Thyroid gland (tissue), 4 donors: ENCODE measurements around the gene NACA2. TPM values are rescaled to one million over a fixed set of nuclear protein-coding genes. Genes with fewer than 3 reads are reported as not detected.
"Not testable (repeated sequence)": the region's sequence is repeated elsewhere in the genome, so short reads cannot be mapped to it uniquely, and the experiment has no call there.

ENCODE experiments used
- DNase-seq, 2 donors: peaks; one replicate each; pipeline ENCODE4 v3.0.0-alpha.2; 2019
- H3K27ac ChIP-seq, 3 donors: fragments of 200-600 bp; sonication (generic); 1 replicate in 2 of 3; 2 replicates in 1 of 3; pipeline ENCODE4 v1.5.1; 2016 to 2019; ENCODE audit warnings: mild to moderate bottlenecking in 1 of 3, moderate library complexity in 1 of 3
- H3K27me3 ChIP-seq: fragments of 200-600 bp; sonication (generic); one replicate; pipeline ENCODE4 v1.5.1; 2019
- H3K36me3 ChIP-seq, 2 donors: fragments of 200-600 bp; sonication (generic); one replicate each; pipeline ENCODE4 v1.5.1; 2016 to 2019
- H3K4me1 ChIP-seq, 2 donors: fragments of 200-600 bp; sonication (generic); one replicate each; pipeline ENCODE4 v1.5.1; 2017 to 2019
- H3K4me3 ChIP-seq, 3 donors: fragments of 200-600 bp; sonication (generic); replicated peaks in 1 of 3; 1 replicate in 2 of 3; 2 replicates in 1 of 3; pipeline ENCODE4 v1.5.1; 2016; ENCODE audit warnings: mild to moderate bottlenecking in 1 of 3
- H3K9me3 ChIP-seq: fragments of 200-600 bp; sonication (generic); one replicate; pipeline ENCODE4 v1.5.1; 2017
- CTCF ChIP-seq, 6 experiments: fragments of 200-600 bp in 3 of 6; fragments of 450-650 bp in 3 of 6; sonication (generic) in 3 of 6; IDR thresholded peaks; one replicate each; pipeline ENCODE4 v1.5.1; 2016 to 2019; ENCODE audit warnings: antibody characterized with exemption in 6 of 6, mild to moderate bottlenecking in 2 of 6, inconsistent platforms in 1 of 6, moderate library complexity in 1 of 6
- POLR2A ChIP-seq, 2 donors: fragments of 450-650 bp; IDR thresholded peaks; one replicate each; pipeline ENCODE4 v1.6.1; 2017; ENCODE audit warnings: antibody characterized with exemption in 2 of 2, mild to moderate bottlenecking in 2 of 2, moderate library complexity in 1 of 2
- WGBS, 2 donors: methylation state at CpG; one replicate each; pipeline ENCODE4 v1.1.5; 2017; 5-methylcytosine and 5-hydroxymethylcytosine counted together
- intact Hi-C: fragments of 100-400 bp; cut with DNase I; formaldehyde crosslinking; loops from one replicate; pipeline ENCODE4 v1.15.1; 2023
- total RNA-seq, 4 donors: library from RNA; depleted of rRNA; stranded (reverse); fragments of >200 nt; gene quantifications; one replicate each; pipeline ENCODE4 v1.2.3, GENCODE V29; 2016

Gene NACA2
- total RNA-seq, 4 donors from 2014 or later = not detected

- H3K4me3 ChIP-seq = no peak overlapping the region
- H3K27me3 ChIP-seq = no peaks in the 10 kb centered on the region
- 93 to 96% methylated on average over 5 of the region's 5 CpGs for whole genome bisulfite sequencing, 2 donors
- H3K4me1 ChIP-seq = no peaks in the 10 kb centered on the region
- H3K27ac ChIP-seq = no peak overlapping the region
- no peak for DNase-seq
- intact Hi-C loops = no loop called here
- H3K36me3 ChIP-seq = no peaks in the 10 kb centered on the region
- TF ChIP-seq POLR2A (IDR thresholded peaks at IDR 0.05) (no peak), CTCF (IDR thresholded peaks at IDR 0.05) (no peak)
- no peaks in the 10 kb centered on the region for H3K9me3 ChIP-seq
These were observed 1.0 kb downstream of the NACA2 start for GRCh38 chr17:61589990-61590389.

- Histone ChIP-seq H3K27me3 (no peaks in the 10 kb centered on the region), H3K4me1 (no peaks in the 10 kb centered on the region), H3K27ac (no peak overlapping the region), H3K9me3 (no peaks in the 10 kb centered on the region), H3K36me3 (no peaks in the 10 kb centered on the region), H3K4me3 (no peak overlapping the region)
- WGBS, 2 donors = 89 to 92% methylated on average over 4 of the region's 4 CpGs
- DNase-seq = no peak
- TF ChIP-seq POLR2A (IDR thresholded peaks at IDR 0.05) = no peak
- no peak for TF ChIP-seq CTCF (IDR thresholded peaks at IDR 0.05)
- intact Hi-C loops = no loop called here
These were observed 3.0 kb downstream of the NACA2 start for GRCh38 chr17:61587807-61588660.

GRCh38 chr17:61587242-61587641 lies 3.8 kb downstream of the NACA2 start:
- Histone ChIP-seq H3K27me3 (no peaks in the 10 kb centered on the region), H3K4me1 (no peaks in the 10 kb centered on the region), H3K36me3 (no peaks in the 10 kb centered on the region), H3K9me3 (no peaks in the 10 kb centered on the region), H3K4me3 (no peak overlapping the region), H3K27ac (no peak overlapping the region)
- WGBS, 2 donors = 91 to 100% methylated on average over 1 of the region's 1 CpG
- DNase-seq = no peak
- TF ChIP-seq POLR2A (IDR thresholded peaks at IDR 0.05) (no peak), CTCF (IDR thresholded peaks at IDR 0.05) (no peak)
- intact Hi-C loops = no loop called here

- DNase-seq, H3K27me3 ChIP-seq, intact Hi-C loops, H3K36me3 ChIP-seq, H3K4me1 ChIP-seq, H3K4me3 ChIP-seq, H3K9me3 ChIP-seq, H3K27ac ChIP-seq: not testable (repeated sequence)
- 72 to 73% methylated on average over 3 of the region's 3 CpGs for WGBS, 2 donors
These were observed 4.4 kb downstream of the NACA2 start for GRCh38 chr17:61586622-61587021.

- H3K27me3 ChIP-seq = no peaks in the 10 kb centered on the region
- no peaks in the 10 kb centered on the region for H3K9me3 ChIP-seq
- H3K36me3 ChIP-seq = no peaks in the 10 kb centered on the region
- no peak for TF ChIP-seq CTCF (IDR thresholded peaks at IDR 0.05)
- TF ChIP-seq POLR2A (IDR thresholded peaks at IDR 0.05) = no peak
- DNase-seq = no peak
- intact Hi-C loops = no loop called here
- 88 to 91% methylated on average over 4 of the region's 4 CpGs for WGBS, 2 donors
- H3K27ac ChIP-seq = no peak overlapping the region
- no peaks in the 10 kb centered on the region for H3K4me1 ChIP-seq
- no peak overlapping the region for H3K4me3 ChIP-seq
These were observed 4.9 kb downstream of the NACA2 start for GRCh38 chr17:61586031-61586566.
